Body of pancreas (tissue), 4 donors: ENCODE results near the gene DYRK1B. TPM values are rescaled to one million over a fixed set of nuclear protein-coding genes. Genes with fewer than 3 reads are reported as not detected.

Source experiments
- ATAC-seq: fragments of 150-250 bp; one replicate; pipeline ENCODE4 v1.9.1; 2016
- DNase-seq, 4 donors: peaks; one replicate each; pipeline ENCODE4 v3.0.0-alpha.2; 2019
- H3K27ac ChIP-seq, 4 donors: fragments of 200-600 bp; sonication (generic); 1 replicate in 3 of 4; 2 replicates in 1 of 4; pipeline versions ENCODE4 v1.5.1 to v1.6.1; 2016 to 2019; ENCODE audit warnings: mild to moderate bottlenecking in 1 of 4, mixed read lengths in 1 of 4, moderate library complexity in 1 of 4
- H3K27me3 ChIP-seq, 2 donors: fragments of 200-600 bp; sonication (generic); one replicate each; pipeline ENCODE4 v1.6.0; 2016; ENCODE audit warnings: mild to moderate bottlenecking in 1 of 2
- H3K36me3 ChIP-seq, 2 donors: fragments of 200-600 bp; sonication (generic); replicated peaks in 1 of 2; 2 replicates each; pipeline ENCODE4 v1.5.1; 2016; ENCODE audit warnings: low read depth in 2 of 2; ENCODE audit not compliant: insufficient read depth in 1 of 2
- H3K4me1 ChIP-seq: fragments of 200-600 bp; sonication (generic); one replicate; pipeline ENCODE4 v1.6.0; 2016
- H3K4me3 ChIP-seq, 2 donors: fragments of 200-600 bp; sonication (generic); 1 replicate in 1 of 2; 2 replicates in 1 of 2; pipeline ENCODE4 v1.5.1; 2016 to 2019
- H3K9me3 ChIP-seq, 3 donors: fragments of 200-600 bp; sonication (generic); 1 replicate in 2 of 3; 2 replicates in 1 of 3; pipeline ENCODE4 v1.5.1; 2016
- POLR2A ChIP-seq, 3 donors: fragments of 450-650 bp; IDR thresholded peaks; one replicate each; pipeline ENCODE4 v1.6.1; 2016; ENCODE audit warnings: antibody characterized with exemption in 3 of 3, mild to moderate bottlenecking in 2 of 3
- WGBS, 2 donors: methylation state at CpG; one replicate each; pipeline ENCODE4 v1.1.5; 2017; 5-methylcytosine and 5-hydroxymethylcytosine counted together
- intact Hi-C: fragments of 100-400 bp; cut with DNase I; formaldehyde crosslinking; loops from one replicate; pipeline ENCODE4 v1.15.1; 2023
- total RNA-seq, 2 donors: library from RNA; depleted of rRNA; stranded (reverse); fragments of >200 nt; gene quantifications; one replicate each; pipeline ENCODE4 v1.1.0, GENCODE V29; 2016
- TF ChIP-seq, protein P1 (sequence below), 7 experiments: fragments of 450-650 bp in 4 of 7; fragments of 200-600 bp in 3 of 7; sonication (generic) in 3 of 7; IDR thresholded peaks; one replicate each; pipeline ENCODE4 v1.5.1; 2016 to 2019; ENCODE audit warnings: antibody characterized with exemption in 7 of 7

Gene DYRK1B
- total RNA-seq, 2 donors from 2014 or later, result 11.9 to 21.1 TPM

DNA sequence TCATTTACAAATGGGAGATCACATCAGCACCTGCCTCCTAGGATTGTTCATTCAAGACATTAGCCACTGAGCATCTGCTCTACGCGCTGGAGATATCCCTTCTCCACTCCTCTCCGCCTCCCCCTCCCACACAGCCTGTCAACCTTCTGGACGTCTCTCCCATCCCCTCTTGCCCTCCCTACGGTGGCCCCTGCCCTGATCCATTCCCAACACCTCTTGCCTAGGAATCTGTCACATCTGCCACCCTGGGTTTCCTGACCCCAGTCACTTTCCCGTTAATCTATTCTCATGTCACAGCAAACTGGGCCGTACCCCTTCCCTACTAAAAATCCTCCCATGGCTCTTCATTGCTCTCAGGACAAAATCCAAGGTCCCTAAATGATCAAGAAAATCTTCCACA, 10.3 kb downstream of the DYRK1B start:
- DNase-seq, result no peak
- H3K9me3 ChIP-seq, result no peaks in the 10 kb centered on the region
- WGBS, 2 donors, result 12 to 21% methylated on average over 7 of the region's 7 CpGs

GRCh38 chr19:39820696-39821095, 13.3 kb downstream of the DYRK1B start:
- Histone ChIP-seq H3K4me1 (peaks cover 15% of the 10 kb centered on the region), H3K27ac (no peak overlapping the region), H3K9me3 (no peaks in the 10 kb centered on the region), H3K27me3 (no peaks in the 10 kb centered on the region), H3K4me3 (no peak overlapping the region), H3K36me3 (no peaks in the 10 kb centered on the region)
- intact Hi-C loops, result no loop called here
- 88 to 94% methylated on average over 6 of the region's 6 CpGs for WGBS, 2 donors
- no peak for TF ChIP-seq POLR2A (IDR thresholded peaks at IDR 0.05)
- TF ChIP-seq, protein P1, sequence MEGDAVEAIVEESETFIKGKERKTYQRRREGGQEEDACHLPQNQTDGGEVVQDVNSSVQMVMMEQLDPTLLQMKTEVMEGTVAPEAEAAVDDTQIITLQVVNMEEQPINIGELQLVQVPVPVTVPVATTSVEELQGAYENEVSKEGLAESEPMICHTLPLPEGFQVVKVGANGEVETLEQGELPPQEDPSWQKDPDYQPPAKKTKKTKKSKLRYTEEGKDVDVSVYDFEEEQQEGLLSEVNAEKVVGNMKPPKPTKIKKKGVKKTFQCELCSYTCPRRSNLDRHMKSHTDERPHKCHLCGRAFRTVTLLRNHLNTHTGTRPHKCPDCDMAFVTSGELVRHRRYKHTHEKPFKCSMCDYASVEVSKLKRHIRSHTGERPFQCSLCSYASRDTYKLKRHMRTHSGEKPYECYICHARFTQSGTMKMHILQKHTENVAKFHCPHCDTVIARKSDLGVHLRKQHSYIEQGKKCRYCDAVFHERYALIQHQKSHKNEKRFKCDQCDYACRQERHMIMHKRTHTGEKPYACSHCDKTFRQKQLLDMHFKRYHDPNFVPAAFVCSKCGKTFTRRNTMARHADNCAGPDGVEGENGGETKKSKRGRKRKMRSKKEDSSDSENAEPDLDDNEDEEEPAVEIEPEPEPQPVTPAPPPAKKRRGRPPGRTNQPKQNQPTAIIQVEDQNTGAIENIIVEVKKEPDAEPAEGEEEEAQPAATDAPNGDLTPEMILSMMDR (IDR thresholded peaks at IDR 0.05), result no peak
- ATAC-seq (no peak), DNase-seq (no peak)

More for the DNA sequence above, 10.3 kb downstream of the DYRK1B start:
- Histone ChIP-seq H3K27me3 (no peaks in the 10 kb centered on the region), H3K4me3 (peak overlapping the region; percentile 70 to 92), H3K36me3 (peaks cover 0 to 8% of the 10 kb centered on the region in 2 donors), H3K4me1 (peaks cover 15% of the 10 kb centered on the region), H3K27ac (peak overlapping the region in 2 of 4 donors; percentile 53 to 69)
- ATAC-seq, result no peak
- no peak for TF ChIP-seq POLR2A (IDR thresholded peaks at IDR 0.05)
- TF ChIP-seq, protein P1 (IDR thresholded peaks at IDR 0.05), result no peak
- intact Hi-C loops, result no loop called here

GRCh38 chr19:39819786-39820185, 14.2 kb downstream of the DYRK1B start:
- 77 to 78% methylated on average over 3 of the region's 3 CpGs for WGBS, 2 donors
- DNase-seq (no peak), ATAC-seq (no peak)
- Histone ChIP-seq H3K36me3 (no peaks in the 10 kb centered on the region), H3K4me1 (peaks cover 8% of the 10 kb centered on the region), H3K4me3 (no peak overlapping the region), H3K27ac (no peak overlapping the region), H3K9me3 (no peaks in the 10 kb centered on the region), H3K27me3 (no peaks in the 10 kb centered on the region)
- TF ChIP-seq, protein P1 (IDR thresholded peaks at IDR 0.05), result no peak
- TF ChIP-seq POLR2A (IDR thresholded peaks at IDR 0.05), result no peak
- intact Hi-C loops, result no loop called here

DNA sequence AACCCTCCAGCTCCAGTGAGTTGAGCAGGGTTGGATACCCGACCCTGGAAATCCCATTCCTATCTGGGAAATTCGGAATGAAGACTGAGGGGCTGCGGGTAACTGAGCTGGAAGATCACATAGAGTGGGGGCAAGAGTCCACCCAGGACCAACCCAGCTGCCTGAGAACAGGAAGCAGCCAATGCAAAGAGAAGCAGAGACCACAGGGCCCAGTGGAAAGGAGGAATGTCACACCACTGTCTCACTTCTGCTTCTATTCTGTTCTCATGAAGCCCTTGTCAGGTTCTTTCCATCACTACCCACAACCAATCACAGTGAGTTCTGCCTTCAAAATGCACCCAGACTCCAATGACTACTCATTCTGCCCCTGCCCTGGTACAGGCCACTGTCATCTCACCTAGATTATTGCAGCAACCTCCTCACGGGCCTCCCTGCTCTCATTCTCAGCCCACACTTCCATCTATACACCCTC, 15.3 kb downstream of the DYRK1B start:
- no peak overlapping the region for H3K4me3 ChIP-seq
- no peak for ATAC-seq
- H3K4me1 ChIP-seq, result peaks cover 4% of the 10 kb centered on the region
- H3K27ac ChIP-seq, result no peak overlapping the region
- no peak for DNase-seq
- no peaks in the 10 kb centered on the region for H3K9me3 ChIP-seq
- no peaks in the 10 kb centered on the region for H3K36me3 ChIP-seq
- intact Hi-C loops, result no loop called here
- H3K27me3 ChIP-seq, result no peaks in the 10 kb centered on the region
- WGBS, 2 donors, result 74 to 83% methylated on average over 4 of the region's 4 CpGs
- TF ChIP-seq, protein P1 (IDR thresholded peaks at IDR 0.05), result no peak
- no peak for TF ChIP-seq POLR2A (IDR thresholded peaks at IDR 0.05)

DNA sequence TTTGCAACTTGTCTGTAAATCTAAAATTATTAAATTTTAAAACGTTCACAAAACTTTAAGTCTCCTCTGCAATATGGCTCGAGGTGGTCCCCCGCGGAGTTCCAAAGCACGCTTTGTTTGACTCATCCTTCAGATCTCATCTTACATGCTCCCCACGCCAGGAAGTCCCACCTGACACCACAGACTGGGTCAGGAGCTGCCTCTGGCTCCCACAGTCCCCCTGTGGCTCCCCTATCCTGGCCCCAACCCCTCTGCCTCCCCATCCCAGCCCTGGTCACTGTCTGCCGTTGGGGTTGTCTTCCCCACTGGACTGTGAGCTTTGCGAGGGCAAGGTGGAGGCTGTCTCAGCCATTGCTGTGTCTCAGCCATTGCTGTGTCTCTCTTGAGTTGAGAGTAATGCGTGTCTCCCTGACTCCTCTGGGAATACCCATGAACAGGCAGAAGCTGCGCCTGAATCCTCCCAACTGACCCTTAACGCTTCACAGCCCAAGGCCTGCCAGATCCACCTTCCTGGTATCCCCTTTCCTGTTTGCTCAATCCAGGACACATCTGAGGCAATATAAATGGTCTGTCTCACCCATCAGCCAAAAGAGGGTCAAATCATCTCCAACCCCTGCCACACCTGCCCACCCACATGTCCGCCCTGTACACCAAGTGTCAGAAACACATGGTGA, 15.9 kb downstream of the DYRK1B start:
- WGBS, 2 donors, result 84% methylated on average over 9 to 12 of the region's 12 CpGs
- Histone ChIP-seq H3K36me3 (no peaks in the 10 kb centered on the region), H3K4me3 (no peak overlapping the region), H3K27me3 (no peaks in the 10 kb centered on the region), H3K27ac (no peak overlapping the region), H3K4me1 (no peaks in the 10 kb centered on the region), H3K9me3 (no peaks in the 10 kb centered on the region)
- intact Hi-C loops, result no loop called here
- no peak for DNase-seq
- TF ChIP-seq POLR2A (IDR thresholded peaks at IDR 0.05), result no peak
- TF ChIP-seq, protein P1 (IDR thresholded peaks at IDR 0.05), result no peak
- ATAC-seq, result no peak
